GM21619 (cell line): ENCODE data around the gene PRIMA1.

Experiments
- ATAC-seq: cut with Tn5 transposase; IDR thresholded peaks from one replicate; pipeline ENCODE4 v1.9.1; 2021; ENCODE audit not compliant: unreplicated experiment

Gene PRIMA1

DNA sequence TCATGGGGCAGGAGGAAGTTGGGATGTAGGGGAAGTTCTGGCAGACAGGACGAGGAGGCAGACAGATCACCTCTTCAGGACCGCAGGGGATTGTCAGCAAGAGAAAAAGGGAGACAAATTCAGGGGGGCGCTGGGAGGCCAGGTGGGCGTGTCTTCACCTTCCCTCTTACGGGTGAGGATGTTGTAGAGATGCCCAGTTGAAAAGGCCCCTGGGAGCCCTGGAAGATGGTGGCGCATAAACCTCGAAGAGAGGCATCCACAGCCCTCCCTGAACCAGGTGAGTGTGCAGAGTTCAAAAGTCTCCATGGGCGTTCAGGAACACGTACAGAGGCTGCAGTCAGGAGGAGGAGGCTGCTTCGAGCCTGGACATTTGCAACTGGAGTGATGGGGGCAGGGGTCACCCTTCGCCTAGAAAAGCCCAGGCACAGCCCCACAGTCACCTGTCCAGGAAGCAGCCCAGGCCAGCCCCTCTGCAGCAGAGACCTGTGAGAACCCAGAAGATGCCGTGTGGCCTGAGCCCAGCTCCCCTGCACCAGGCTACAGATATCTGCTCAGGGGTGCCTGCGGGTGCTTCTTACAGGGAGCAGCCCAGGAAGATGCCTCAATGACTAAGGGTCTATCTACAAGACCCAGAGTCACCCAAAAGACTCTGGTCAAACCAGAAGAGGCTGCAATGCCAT lies 74.4 kb downstream of the PRIMA1 start:
- ATAC-seq = no peak

GRCh38 chr14:93712838-93713724 lies 75.2 kb downstream of the PRIMA1 start:
- no peak for ATAC-seq

- ATAC-seq = no peak
Observed at GRCh38 chr14:93712079-93712837, 76.0 kb downstream of the PRIMA1 start.

- ATAC-seq = no peak
Observed at GRCh38 chr14:93709249-93709648, 79.0 kb downstream of the PRIMA1 start.

- ATAC-seq = no peak
Observed at GRCh38 chr14:93708800-93709199, 79.5 kb downstream of the PRIMA1 start.

DNA sequence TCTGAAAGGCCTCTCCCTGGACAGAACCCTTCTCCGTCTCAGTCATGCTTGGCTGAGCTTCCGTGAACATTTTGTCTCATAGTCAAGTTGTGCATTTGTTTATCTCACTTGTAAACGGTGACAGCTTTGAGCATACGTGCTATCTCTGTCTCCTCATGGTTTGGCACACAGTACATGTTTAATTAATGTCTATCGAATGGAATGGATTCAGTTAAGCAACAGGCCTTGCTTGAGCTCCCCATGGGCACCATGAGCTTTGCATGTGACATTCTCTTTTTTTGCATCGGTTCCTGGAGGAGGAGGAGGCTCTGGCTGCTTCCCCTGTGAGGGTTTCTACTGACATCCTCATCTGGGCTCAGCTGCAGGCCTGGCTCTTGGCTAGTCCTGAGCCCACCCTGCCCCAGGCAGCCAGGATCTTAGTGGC lies 80.0 kb downstream of the PRIMA1 start:
- ATAC-seq = no peak

DNA sequence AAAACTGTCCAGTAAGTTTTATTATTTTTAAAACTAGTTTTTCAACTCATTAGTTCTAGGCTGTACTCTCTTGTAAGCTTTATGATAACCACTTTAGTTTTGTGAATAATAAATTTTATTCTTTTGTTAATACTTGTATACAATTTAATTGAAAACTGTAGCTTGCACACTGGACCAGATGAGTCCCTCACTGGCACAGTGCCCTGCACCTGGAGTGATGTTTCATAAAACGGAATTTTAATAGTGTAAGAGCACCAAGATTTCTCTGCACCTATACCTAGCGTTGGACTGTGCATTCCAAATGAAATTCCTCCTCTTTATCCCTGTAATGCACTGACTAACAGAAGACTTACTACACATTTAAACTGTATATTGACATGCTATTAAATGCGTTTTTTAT lies 80.8 kb downstream of the PRIMA1 start:
- no peak for ATAC-seq

GRCh38 chr14:93706360-93706955 lies 81.8 kb downstream of the PRIMA1 start:
- ATAC-seq = no peak

DNA sequence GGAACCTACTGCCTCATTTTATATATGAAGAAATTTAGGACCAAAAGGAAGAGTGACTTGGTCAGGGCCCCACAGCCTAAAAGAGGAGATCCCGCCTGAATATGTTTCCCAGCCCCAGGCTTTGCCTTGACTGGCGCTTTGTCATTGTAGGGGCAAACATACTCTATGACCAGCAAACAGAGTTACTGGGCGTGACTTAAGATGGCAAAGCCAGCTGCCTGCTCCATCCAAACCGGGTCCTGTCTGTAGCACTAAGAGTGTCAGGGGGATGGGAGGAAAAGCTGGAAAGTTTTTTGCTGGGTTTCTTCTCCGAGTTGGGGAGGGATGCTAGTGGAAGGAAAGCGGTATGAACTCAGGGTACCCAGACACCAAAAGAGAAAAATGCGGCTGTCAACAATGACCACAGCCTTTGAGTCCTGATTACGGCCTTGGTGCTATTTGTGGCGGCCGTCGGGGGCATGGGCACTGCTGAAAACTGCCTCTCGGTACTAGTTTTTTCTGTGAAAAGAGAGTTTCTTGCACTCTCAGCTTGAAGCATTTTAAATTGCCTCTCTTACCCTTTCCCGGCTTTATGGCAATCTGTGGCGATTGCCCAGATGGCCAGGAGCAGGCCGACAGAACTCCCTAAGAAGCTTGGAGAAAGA lies 82.7 kb downstream of the PRIMA1 start:
- ATAC-seq = no peak

- no peak for ATAC-seq
Observed at GRCh38 chr14:93703941-93704340, 84.3 kb downstream of the PRIMA1 start.

- ATAC-seq = no peak
Observed at GRCh38 chr14:93702946-93703345, 85.3 kb downstream of the PRIMA1 start.

- no peak for ATAC-seq
Observed at GRCh38 chr14:93701562-93701961, 86.7 kb downstream of the PRIMA1 start.

GRCh38 chr14:93700928-93701327 lies 87.4 kb downstream of the PRIMA1 start:
- no peak for ATAC-seq

DNA sequence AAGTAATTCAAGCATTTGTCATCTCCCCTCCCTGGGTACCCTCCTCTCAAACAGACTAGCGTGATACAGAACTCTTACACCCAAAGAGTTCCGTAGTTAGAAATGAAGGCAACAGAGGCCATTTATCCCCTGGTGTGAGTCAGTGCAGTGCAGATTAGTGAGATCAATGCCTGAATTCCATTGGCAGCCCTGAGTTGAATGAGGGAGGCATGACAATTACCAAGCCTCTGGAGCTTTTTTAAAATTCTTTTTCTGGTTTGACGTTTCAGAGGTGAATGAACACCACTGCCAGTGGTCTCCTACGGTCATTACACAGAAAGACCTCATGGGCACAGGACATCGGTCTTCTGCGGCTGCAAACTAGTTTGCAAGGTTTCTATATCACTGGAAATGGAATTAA lies 94.4 kb downstream of the PRIMA1 start:
- ATAC-seq = no peak

DNA sequence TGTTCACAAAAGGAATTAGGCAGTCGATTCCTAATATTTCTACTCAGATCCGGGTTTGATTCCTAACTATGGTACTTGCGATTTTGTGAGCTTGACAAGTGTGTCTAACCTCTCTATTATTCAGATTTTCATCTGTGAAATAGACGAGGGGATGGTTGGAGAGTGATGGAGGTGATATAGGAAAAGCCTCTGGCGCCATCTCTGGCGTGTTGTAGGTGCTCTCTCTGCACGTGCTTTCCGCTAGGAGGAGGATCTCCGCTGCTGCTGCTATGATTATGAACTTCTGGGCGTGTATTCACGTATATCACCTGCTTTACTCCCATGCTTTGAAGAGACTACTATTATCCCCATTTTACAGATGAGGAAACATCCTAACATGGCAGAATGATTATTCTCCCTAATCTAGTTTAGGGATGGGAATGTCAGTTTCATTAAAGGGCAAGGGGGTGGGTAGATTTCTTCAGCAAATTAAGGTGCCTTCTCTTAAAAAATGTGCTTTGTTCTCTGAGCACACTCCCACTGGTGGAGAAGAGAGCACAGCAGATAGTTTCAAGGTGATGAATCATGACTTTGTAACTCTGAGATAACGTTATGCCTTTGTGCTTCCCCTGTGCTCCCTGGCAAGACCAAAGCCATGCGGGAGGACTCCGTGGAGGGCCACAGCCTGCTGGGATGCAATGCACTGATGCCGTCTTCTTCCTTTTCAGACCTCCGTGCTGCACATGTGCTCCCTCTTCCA lies 97.1 kb downstream of the PRIMA1 start:
- ATAC-seq = no peak

DNA sequence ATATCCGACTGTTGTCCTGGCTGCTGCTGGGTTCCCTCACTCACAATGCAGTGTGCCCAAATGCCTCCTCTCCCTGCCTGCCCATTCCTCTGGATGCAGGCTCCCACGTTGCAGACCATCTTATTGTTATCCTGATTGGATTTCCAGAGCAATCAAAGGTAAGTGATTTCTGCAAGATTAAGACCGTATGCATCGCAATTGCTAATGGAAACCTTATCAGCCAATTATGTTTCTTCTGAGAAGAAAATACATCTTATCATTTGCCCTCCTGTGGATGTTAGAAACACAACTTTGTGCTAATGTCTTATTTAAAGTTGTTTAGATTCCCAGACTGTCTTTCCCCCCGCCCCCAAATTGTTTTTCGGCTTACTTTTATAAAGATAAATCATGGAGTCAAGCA lies 98.1 kb downstream of the PRIMA1 start:
- ATAC-seq = no peak

GRCh38 chr14:93688820-93689219 lies 99.5 kb downstream of the PRIMA1 start:
- ATAC-seq = no peak

DNA sequence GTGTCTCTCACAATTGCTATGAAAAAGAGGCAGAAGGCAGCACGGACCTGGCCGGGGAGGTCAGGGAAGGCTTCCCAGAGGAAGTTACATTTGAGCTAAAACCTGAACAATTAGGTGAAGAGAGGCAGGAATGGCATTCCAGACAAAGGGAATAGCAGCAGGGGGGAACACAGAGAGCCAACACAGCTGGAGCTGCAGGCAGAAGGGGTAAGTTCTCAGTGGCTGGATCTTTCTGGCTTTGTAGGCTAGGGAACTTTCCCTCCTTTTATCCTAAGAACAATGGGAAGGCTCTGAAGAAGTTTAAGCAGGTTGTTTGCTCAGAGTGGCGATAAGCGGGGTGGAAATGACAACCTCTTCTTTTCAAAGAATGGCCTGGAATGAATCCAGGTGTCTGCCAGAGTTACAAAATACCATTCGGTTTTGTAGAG lies 100.0 kb downstream of the PRIMA1 start:
- ATAC-seq = no peak

DNA sequence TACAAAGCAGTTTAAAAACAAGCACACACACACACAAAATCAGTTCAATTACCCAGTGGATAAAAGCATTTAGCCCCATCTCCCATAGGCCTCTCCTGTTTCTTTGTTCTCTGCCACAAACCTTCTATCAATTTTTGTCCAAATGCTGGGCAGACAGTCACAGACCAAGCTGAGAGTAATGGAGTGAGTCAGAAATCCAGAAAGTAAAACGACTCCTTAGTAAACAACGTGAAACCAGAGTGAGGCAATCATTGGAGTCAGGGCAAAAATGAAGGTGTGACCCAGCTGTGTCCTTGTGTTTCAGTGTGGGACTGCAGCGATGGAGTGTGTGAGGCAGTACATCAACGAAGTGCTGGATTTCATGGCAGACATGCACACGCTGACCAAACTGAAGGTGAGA lies 102.0 kb downstream of the PRIMA1 start:
- no peak for ATAC-seq
